Neuronal stem cell (in vitro differentiated cells): Measurements from ENCODE around the gene ATXN8OS.

Experiments
- DNase-seq: peaks from one replicate; pipeline ENCODE4 v3.0.0-alpha.2; 2013; ENCODE audit warnings: low spot score
- H2AFZ ChIP-seq: one replicate; pipeline ENCODE4 v1.6.1; 2013; ENCODE audit warnings: mild to moderate bottlenecking, low read length, inconsistent platforms
- H2AK5ac ChIP-seq: 2 replicates; pipeline ENCODE4 v1.6.1; 2013; ENCODE audit warnings: low read depth, mild to moderate bottlenecking, inconsistent platforms, low read length, moderate library complexity, mixed read lengths
- H2BK120ac ChIP-seq: 2 replicates; pipeline ENCODE4 v1.6.1; 2013; ENCODE audit warnings: low read depth, mild to moderate bottlenecking, inconsistent platforms, low read length, moderate library complexity, mixed read lengths
- H2BK12ac ChIP-seq: one replicate; pipeline ENCODE4 v1.6.1; 2013; ENCODE audit warnings: low read length, inconsistent platforms
- H2BK15ac ChIP-seq: 2 replicates; pipeline ENCODE4 v1.6.1; 2013; ENCODE audit warnings: mild to moderate bottlenecking, low read length, inconsistent platforms, mixed read lengths
- H2BK5ac ChIP-seq: one replicate; pipeline ENCODE4 v1.6.1; 2013; ENCODE audit warnings: inconsistent platforms, mild to moderate bottlenecking, low read length, moderate library complexity
- H3K14ac ChIP-seq: one replicate; pipeline ENCODE4 v1.6.1; 2013; ENCODE audit warnings: low read length, inconsistent platforms
- H3K18ac ChIP-seq: 2 replicates; pipeline ENCODE4 v1.6.1; 2013; ENCODE audit warnings: low read length, inconsistent platforms
- H3K23ac ChIP-seq: 2 replicates; pipeline ENCODE4 v1.6.1; 2013; ENCODE audit warnings: low read depth, mild to moderate bottlenecking, mixed read lengths, low read length, inconsistent platforms; ENCODE audit not compliant: poor library complexity
- H3K27ac ChIP-seq: replicated peaks from 3 replicates; pipeline ENCODE4 v1.5.1; 2013; ENCODE audit warnings: low read length, inconsistent platforms
- H3K27me3 ChIP-seq, 3 experiments: 2 replicates each; pipeline ENCODE4 v1.6.1; 2013; ENCODE audit warnings: low read length in 3 of 3, mild to moderate bottlenecking in 2 of 3, inconsistent platforms in 1 of 3, low read depth in 1 of 3, mixed read lengths in 1 of 3, moderate library complexity in 1 of 3; ENCODE audit not compliant: control insufficient read depth in 3 of 3, insufficient read depth in 3 of 3
- H3K36me3 ChIP-seq, 2 donors: replicated peaks in 1 of 2; 2 replicates each; pipeline ENCODE4 v1.6.1; 2013; ENCODE audit warnings: low read length in 2 of 2; ENCODE audit not compliant: control insufficient read depth in 2 of 2, insufficient read depth in 2 of 2
- H3K4ac ChIP-seq: 2 replicates; pipeline ENCODE4 v1.6.1; 2013; ENCODE audit warnings: inconsistent platforms, mild to moderate bottlenecking, low read length, moderate library complexity
- H3K4me1 ChIP-seq, 2 donors: 1 replicate in 1 of 2; 2 replicates in 1 of 2; pipeline ENCODE4 v1.6.1; 2013; ENCODE audit warnings: low read length in 2 of 2, low read depth in 1 of 2; ENCODE audit not compliant: control insufficient read depth in 2 of 2, insufficient read depth in 1 of 2
- H3K4me2 ChIP-seq: one replicate; pipeline ENCODE4 v1.6.1; 2013; ENCODE audit warnings: mild to moderate bottlenecking, low read length, inconsistent platforms; ENCODE audit not compliant: insufficient read depth, poor library complexity, severe bottlenecking
- H3K4me3 ChIP-seq, 2 donors: 2 replicates each; pipeline ENCODE4 v1.5.1; 2013; ENCODE audit warnings: low read length in 2 of 2, mild to moderate bottlenecking in 2 of 2, inconsistent platforms in 1 of 2, moderate library complexity in 1 of 2
- H3K79me1 ChIP-seq: one replicate; pipeline ENCODE4 v1.6.1; 2013; ENCODE audit warnings: low read depth, mild to moderate bottlenecking, inconsistent platforms, low read length, moderate library complexity
- H3K9ac ChIP-seq: one replicate; pipeline ENCODE4 v1.6.1; 2013; ENCODE audit warnings: mild to moderate bottlenecking, low read depth, low read length, inconsistent platforms; ENCODE audit not compliant: poor library complexity
- H3K9me3 ChIP-seq, 2 donors: replicated peaks in 1 of 2; 2 replicates each; pipeline versions ENCODE3 to v1.6.1; 2013; ENCODE audit warnings: low read length in 2 of 2, mild to moderate bottlenecking in 2 of 2, inconsistent platforms in 1 of 2, low read depth in 1 of 2, mixed read lengths in 1 of 2, moderate library complexity in 1 of 2; ENCODE audit not compliant: control insufficient read depth in 2 of 2, insufficient read depth in 1 of 2
- H4K8ac ChIP-seq: one replicate; pipeline ENCODE4 v1.6.1; 2013; ENCODE audit warnings: low read depth, mild to moderate bottlenecking, inconsistent platforms, low read length, moderate library complexity
- H4K91ac ChIP-seq: one replicate; pipeline ENCODE4 v1.6.1; 2013; ENCODE audit warnings: low read length, low read depth, mild to moderate bottlenecking, inconsistent platforms; ENCODE audit not compliant: poor library complexity
- WGBS, 2 donors: extraction: QIAGEN DNeasy Blood & Tissue Kit; methylation state at CpG; one replicate each; pipeline ENCODE4 v1.1.7; 2013; ENCODE audit warnings: missing lambda C conversion rate in 2 of 2, mixed read lengths in 1 of 2; ENCODE audit not compliant: insufficient read length in 2 of 2, insufficient replicate concordance in 1 of 2; ENCODE audit errors: extremely low coverage in 2 of 2; 5-methylcytosine and 5-hydroxymethylcytosine counted together

The ATXN8OS gene

GRCh38 chr13:70172946-70173597 is 65.4 kb downstream of the ATXN8OS start:
- no peak overlapping the region for H3K18ac ChIP-seq
- no peak overlapping the region for H2BK120ac ChIP-seq
- no peak for DNase-seq
- H3K4me2 ChIP-seq, result no peak overlapping the region
- no peak overlapping the region for H4K91ac ChIP-seq
- H3K9me3 ChIP-seq, result no peaks in the 10 kb centered on the region
- no peak overlapping the region for H4K8ac ChIP-seq
- H3K27me3 ChIP-seq, result no peaks in the 10 kb centered on the region
- H3K36me3 ChIP-seq, result no peaks in the 10 kb centered on the region
- no peak overlapping the region for H3K23ac ChIP-seq
- H3K4me3 ChIP-seq, result no peak overlapping the region
- H3K79me1 ChIP-seq, result no peaks in the 10 kb centered on the region
- no peaks in the 10 kb centered on the region for H3K4me1 ChIP-seq
- no peak overlapping the region for H3K14ac ChIP-seq
- WGBS, 2 donors, result no CpG with 5 or more reads among the region's 1 CpG
- no peak overlapping the region for H3K9ac ChIP-seq
- no peak overlapping the region for H3K27ac ChIP-seq
- no peak overlapping the region for H2BK15ac ChIP-seq
- peak overlapping the region; percentile 26 for H2AFZ ChIP-seq
- H3K4ac ChIP-seq, result no peak overlapping the region
- H2AK5ac ChIP-seq, result no peak overlapping the region
- H2BK12ac ChIP-seq, result no peak overlapping the region
- H2BK5ac ChIP-seq, result no peak overlapping the region

- Histone ChIP-seq H3K9me3 (no peaks in the 10 kb centered on the region), H3K36me3 (no peaks in the 10 kb centered on the region), H3K14ac (no peak overlapping the region), H2AFZ (peak overlapping the region; percentile 26), H3K27me3 (no peaks in the 10 kb centered on the region), H2AK5ac (no peak overlapping the region), H3K79me1 (no peaks in the 10 kb centered on the region), H3K4me2 (no peak overlapping the region), H3K4me3 (no peak overlapping the region), H3K27ac (no peak overlapping the region), H3K9ac (no peak overlapping the region), H4K8ac (no peak overlapping the region), H2BK12ac (no peak overlapping the region), H3K4me1 (no peaks in the 10 kb centered on the region), H2BK5ac (no peak overlapping the region), H2BK15ac (no peak overlapping the region), H4K91ac (no peak overlapping the region), H3K18ac (no peak overlapping the region), H3K23ac (no peak overlapping the region), H2BK120ac (no peak overlapping the region), H3K4ac (no peak overlapping the region)
- no CpG with 5 or more reads among the region's 1 CpG for WGBS, 2 donors
- no peak for DNase-seq
Observed at GRCh38 chr13:70173598-70173959, 66.0 kb downstream of the ATXN8OS start.

DNA sequence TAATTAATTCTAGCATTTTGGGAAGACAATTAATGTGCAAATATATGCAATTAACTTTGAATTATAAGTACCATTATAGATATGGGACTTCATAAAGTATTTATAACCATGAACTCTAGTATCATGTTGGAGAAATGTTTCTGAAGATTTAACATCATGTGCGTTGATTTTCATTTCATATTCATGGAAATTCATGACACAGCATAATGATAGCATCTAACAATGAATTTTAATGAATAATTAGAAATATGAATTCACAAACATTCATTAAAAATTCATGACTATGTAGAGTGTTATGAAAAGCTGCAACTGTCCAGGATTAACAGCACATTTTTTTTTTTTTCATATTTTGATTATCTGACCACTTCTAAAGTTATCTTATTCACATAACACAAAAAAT is 70.7 kb downstream of the ATXN8OS start:
- Histone ChIP-seq H3K14ac (no peak overlapping the region), H3K27me3 (no peaks in the 10 kb centered on the region), H2BK12ac (no peak overlapping the region), H3K27ac (no peak overlapping the region), H2AFZ (no peak overlapping the region), H2BK5ac (no peak overlapping the region), H3K9ac (no peak overlapping the region), H3K9me3 (no peaks in the 10 kb centered on the region), H2BK120ac (no peak overlapping the region), H3K4ac (no peak overlapping the region), H2BK15ac (no peak overlapping the region), H3K23ac (no peak overlapping the region), H3K4me3 (no peak overlapping the region), H2AK5ac (no peak overlapping the region), H4K91ac (no peak overlapping the region), H4K8ac (no peak overlapping the region), H3K4me2 (no peak overlapping the region), H3K4me1 (no peaks in the 10 kb centered on the region), H3K18ac (no peak overlapping the region), H3K36me3 (no peaks in the 10 kb centered on the region), H3K79me1 (no peaks in the 10 kb centered on the region)
- no CpG with 5 or more reads among the region's 1 CpG for WGBS, 2 donors
- DNase-seq, result no peak
